HG03280 (cell line): Measurements from ENCODE around the gene OR2H1.

Experiments
- ATAC-seq: cut with Tn5 transposase; IDR thresholded peaks from one replicate; pipeline ENCODE4 v1.9.1; 2021; ENCODE audit warnings: mild to moderate bottlenecking, moderate library complexity; ENCODE audit not compliant: unreplicated experiment

Gene OR2H1

DNA sequence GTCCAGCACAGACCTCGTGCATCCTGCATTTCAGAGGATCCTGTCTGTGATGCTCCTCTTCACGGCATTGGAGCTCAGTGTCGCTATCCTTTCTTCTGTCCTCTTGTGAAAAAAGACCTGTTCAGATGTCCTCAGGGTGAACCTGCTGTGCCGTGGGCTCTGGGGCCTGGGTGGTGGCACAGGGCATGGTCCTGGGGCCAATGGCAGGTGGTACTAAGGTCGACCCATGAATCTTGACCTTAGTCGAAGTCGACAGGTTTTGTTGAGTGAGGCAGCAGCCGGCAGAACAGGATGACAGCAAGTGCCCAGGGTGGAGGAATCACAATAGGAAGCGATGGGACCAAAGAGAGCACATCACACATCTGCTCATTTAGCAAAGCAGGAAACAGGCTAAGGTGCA lies 52.8 kb downstream of the OR2H1 start:
- no peak for ATAC-seq

DNA sequence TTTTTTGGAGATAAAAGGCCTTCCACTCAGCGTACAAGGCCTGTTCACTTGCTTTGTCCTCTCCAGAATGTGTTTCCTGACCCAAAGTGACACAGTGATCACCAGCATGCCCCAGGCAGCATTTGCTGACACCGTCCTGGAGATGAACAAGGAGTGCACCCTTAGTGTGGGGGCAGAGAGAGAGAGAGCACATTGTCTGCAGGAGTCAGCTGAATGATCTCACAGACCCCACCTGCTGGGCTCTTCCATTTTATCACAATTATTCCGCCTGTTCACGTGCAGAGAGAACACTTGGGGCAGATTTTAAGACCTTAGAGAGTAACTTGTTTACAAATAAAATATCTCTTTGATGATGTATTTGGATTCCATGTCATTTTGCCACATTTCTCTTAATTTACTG lies 53.2 kb downstream of the OR2H1 start:
- no peak for ATAC-seq

DNA sequence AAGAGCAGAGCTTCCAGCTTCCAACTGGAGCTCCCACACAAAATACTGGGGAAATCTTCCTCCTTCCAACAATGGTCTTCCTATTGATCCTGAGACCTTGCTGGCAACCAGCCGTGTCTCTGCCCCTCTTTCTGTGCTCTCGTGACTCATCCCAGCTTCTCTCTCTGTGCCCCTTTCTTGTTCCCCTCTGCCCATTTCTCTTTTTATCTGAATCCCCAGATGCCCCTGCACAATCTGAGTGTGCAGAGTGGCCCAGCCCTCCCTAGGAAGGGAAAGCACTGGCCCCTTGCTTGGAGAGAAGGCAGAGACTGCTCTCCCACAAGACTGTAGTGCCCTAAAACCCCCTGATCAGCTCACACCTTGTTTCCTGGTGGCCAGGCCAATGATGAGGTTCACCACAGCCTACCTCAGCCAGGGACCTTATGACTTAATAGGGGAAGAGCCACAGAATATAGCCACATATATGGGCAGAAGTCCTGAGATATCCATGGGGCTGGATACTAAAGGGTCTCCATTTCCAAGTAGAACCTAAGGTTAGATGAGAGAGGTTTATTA lies 53.9 kb downstream of the OR2H1 start:
- no peak for ATAC-seq
